Fibroblast of lung (primary cell): ENCODE results near the gene ING2. TPM values are rescaled to one million over a fixed set of nuclear protein-coding genes. Genes with fewer than 3 reads are reported as not detected.

Experiments used
- DNase-seq, 2 donors: peaks; one replicate each; pipeline versions ENCODE4 v3.0.0 to v3.0.0-alpha.2; 2010; ENCODE audit warnings: low read depth in 2 of 2
- H2AFZ ChIP-seq: 2 replicates; pipeline ENCODE4 v1.5.1; 2012; ENCODE audit warnings: low read length, control low read depth, inconsistent platforms
- H3K27ac ChIP-seq: 2 replicates; pipeline ENCODE4 v1.5.1; 2011; ENCODE audit warnings: low read length, control low read depth; ENCODE audit not compliant: insufficient read depth
- H3K27me3 ChIP-seq: 2 replicates; pipeline ENCODE4 v1.5.1; 2011; ENCODE audit warnings: mild to moderate bottlenecking, low read length; ENCODE audit not compliant: control insufficient read depth, insufficient read depth
- H3K36me3 ChIP-seq: 2 replicates; pipeline ENCODE4 v1.5.1; 2011; ENCODE audit warnings: low read length; ENCODE audit not compliant: control insufficient read depth, insufficient read depth
- H3K4me1 ChIP-seq: 2 replicates; pipeline ENCODE4 v1.5.1; 2011; ENCODE audit warnings: low read length; ENCODE audit not compliant: control insufficient read depth, insufficient read depth; ENCODE audit errors: extremely low read depth
- H3K4me2 ChIP-seq: 2 replicates; pipeline ENCODE4 v1.5.1; 2011; ENCODE audit warnings: low read length, control low read depth; ENCODE audit not compliant: insufficient read depth; ENCODE audit errors: extremely low read depth
- H3K4me3 ChIP-seq, 4 experiments: fragments of 200-600 bp in 1 of 4; sonication (generic) in 1 of 4; replicated peaks in 1 of 4; 2 replicates each; pipeline ENCODE4 v1.5.1; 2011 to 2016; ENCODE audit warnings: low read length in 4 of 4, low read depth in 3 of 4, mild to moderate bottlenecking in 3 of 4, control low read depth in 2 of 4, inconsistent platforms in 1 of 4, mixed read lengths in 1 of 4; ENCODE audit not compliant: insufficient read depth in 1 of 4; ENCODE audit errors: control extremely low read depth in 1 of 4
- H3K79me2 ChIP-seq: 2 replicates; pipeline ENCODE4 v1.5.1; 2012; ENCODE audit warnings: mild to moderate bottlenecking, low read length, inconsistent platforms; ENCODE audit not compliant: control insufficient read depth, insufficient read depth
- H3K9ac ChIP-seq: 2 replicates; pipeline ENCODE4 v1.5.1; 2011; ENCODE audit warnings: mild to moderate bottlenecking, low read length, control low read depth; ENCODE audit not compliant: insufficient read depth
- H3K9me3 ChIP-seq: 2 replicates; pipeline ENCODE4 v1.5.1; 2012; ENCODE audit warnings: low read depth, low read length; ENCODE audit not compliant: control insufficient read depth, insufficient read depth
- H4K20me1 ChIP-seq: 2 replicates; pipeline ENCODE4 v1.5.1; 2011; ENCODE audit warnings: low read length; ENCODE audit not compliant: control insufficient read depth, insufficient read depth; ENCODE audit errors: extremely low read depth
- CTCF ChIP-seq, 2 donors: IDR thresholded peaks in 1 of 2; conservative IDR thresholded peaks in 1 of 2; 1 replicate in 1 of 2; 2 replicates in 1 of 2; pipeline ENCODE4 v1.5.1; 2011 to 2012; ENCODE audit warnings: low read length in 2 of 2, control low read depth in 1 of 2, inconsistent platforms in 1 of 2, low read depth in 1 of 2, mild to moderate bottlenecking in 1 of 2
- EZH2 ChIP-seq: IDR thresholded peaks from 2 replicates; pipeline ENCODE4 v1.5.1; 2012; ENCODE audit warnings: low read length, control low read depth, mild to moderate bottlenecking; ENCODE audit errors: missing control alignments
- polyA plus RNA-seq, 2 donors: library from polyadenylated mRNA; depleted of rRNA in 1 of 2; stranded (reverse) in 1 of 2; unstranded in 1 of 2; fragments of >200 nt; gene quantifications; 2 replicates each; pipeline ENCODE4 v1.2.1, GENCODE V29; 2011 to 2012; ENCODE audit warnings: missing spikeins in 1 of 2
- total RNA-seq: library from RNA; depleted of rRNA; stranded (reverse); fragments of >200 nt; gene quantifications from 2 replicates; pipeline ENCODE4 v1.2.1, GENCODE V29; 2014

The ING2 gene
- total and polyA plus RNA-seq, 2 donors (not counting 1 experiment from before 2014, with no cell fraction given): 7.9 to 12.1 TPM

GRCh38 chr4:183483997-183484396 lies 20.9 kb upstream of the ING2 start:
- H3K9me3 ChIP-seq: no peaks in the 10 kb centered on the region
- no peaks in the 10 kb centered on the region for H4K20me1 ChIP-seq
- DNase-seq: peak in 1 of 2 donors; percentile 20
- no peak overlapping the region for H3K4me3 ChIP-seq
- no peak overlapping the region for H3K9ac ChIP-seq
- no peaks in the 10 kb centered on the region for H3K27me3 ChIP-seq
- no peaks in the 10 kb centered on the region for H3K4me1 ChIP-seq
- H3K79me2 ChIP-seq: no peaks in the 10 kb centered on the region
- H2AFZ ChIP-seq: no peak overlapping the region
- no peak overlapping the region for H3K27ac ChIP-seq
- H3K4me2 ChIP-seq: no peak overlapping the region
- TF ChIP-seq EZH2: no peak
- no peak for TF ChIP-seq CTCF (conservative IDR thresholded peaks at IDR 0.05 in 1 of 2, IDR thresholded peaks at IDR 0.05 in 1 of 2; ENCODE audit: low read depth in 1 of 2, low read length in 2 of 2)
- no peaks in the 10 kb centered on the region for H3K36me3 ChIP-seq

- Histone ChIP-seq H3K27ac (no peak overlapping the region), H4K20me1 (no peaks in the 10 kb centered on the region), H3K79me2 (no peaks in the 10 kb centered on the region), H3K4me1 (no peaks in the 10 kb centered on the region), H3K27me3 (no peaks in the 10 kb centered on the region), H3K9me3 (no peaks in the 10 kb centered on the region), H3K4me3 (no peak overlapping the region), H3K9ac (no peak overlapping the region), H3K4me2 (no peak overlapping the region), H3K36me3 (no peaks in the 10 kb centered on the region), H2AFZ (no peak overlapping the region)
- no peak for TF ChIP-seq CTCF (conservative IDR thresholded peaks at IDR 0.05 in 1 of 2, IDR thresholded peaks at IDR 0.05 in 1 of 2; ENCODE audit: low read depth in 1 of 2, low read length in 2 of 2)
- no peak for TF ChIP-seq EZH2
- DNase-seq: peak in 1 of 2 donors; percentile 31
Measured at GRCh38 chr4:183485411-183486160, 19.3 kb upstream of the ING2 start.

GRCh38 chr4:183492791-183493222 lies 12.1 kb upstream of the ING2 start:
- TF ChIP-seq EZH2: no peak
- TF ChIP-seq CTCF (conservative IDR thresholded peaks at IDR 0.05 in 1 of 2, IDR thresholded peaks at IDR 0.05 in 1 of 2; ENCODE audit: low read depth in 1 of 2, low read length in 2 of 2): no peak
- no peak overlapping the region for H3K4me2 ChIP-seq
- H3K9ac ChIP-seq: no peak overlapping the region
- H3K4me3 ChIP-seq: no peak overlapping the region
- peak in 1 of 2 donors; percentile 63 for DNase-seq
- H2AFZ ChIP-seq: peak overlapping the region; percentile 51
- no peaks in the 10 kb centered on the region for H3K9me3 ChIP-seq
- no peaks in the 10 kb centered on the region for H3K27me3 ChIP-seq
- no peaks in the 10 kb centered on the region for H4K20me1 ChIP-seq
- H3K27ac ChIP-seq: no peak overlapping the region
- no peaks in the 10 kb centered on the region for H3K79me2 ChIP-seq
- peaks cover 5% of the 10 kb centered on the region for H3K4me1 ChIP-seq
- H3K36me3 ChIP-seq: no peaks in the 10 kb centered on the region
